Measurements from ENCODE around the gene ZNF506. TPM values are rescaled to one million over a fixed set of nuclear protein-coding genes. Genes with fewer than 3 reads are reported as not detected.
"Not testable (repeated sequence)": the region's sequence is repeated elsewhere in the genome, so short reads cannot be mapped to it uniquely, and the experiment has no call there.

ZNF506 gene
- total RNA-seq, 1 donor from 2014 or later, result 19.5 TPM

DNA sequence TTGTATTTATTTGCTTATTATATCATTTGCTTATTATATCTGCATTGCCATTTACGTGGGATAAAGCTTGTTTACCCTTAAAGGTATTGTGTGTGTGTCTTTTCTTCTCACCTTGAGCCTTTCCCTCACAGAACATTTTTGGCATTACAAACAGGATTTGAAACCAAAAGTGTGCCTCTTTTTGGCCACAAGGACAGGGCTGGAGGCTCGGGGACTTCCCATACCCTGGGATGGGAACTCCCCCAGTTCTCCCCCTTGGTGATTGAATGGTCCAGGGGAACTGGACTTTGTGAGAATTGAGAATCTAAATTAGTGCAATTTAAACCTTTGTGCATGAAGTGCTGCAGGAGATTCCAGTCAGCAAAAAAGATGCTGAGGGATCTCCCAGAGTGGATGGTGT is 2.4 kb upstream of the ZNF506 start:
- DNase-seq (ENCODE audit: low read depth), result no peak
- Histone ChIP-seq H3K4me3 (ENCODE audit: low read depth, low read length) (no peak overlapping the region), H3K27me3 (ENCODE audit: control insufficient read depth, insufficient read depth, low read length) (no peaks in the 10 kb centered on the region), H3K36me3 (ENCODE audit: control insufficient read depth, insufficient read depth, low read length) (no peaks in the 10 kb centered on the region)
- TF ChIP-seq, protein P1, sequence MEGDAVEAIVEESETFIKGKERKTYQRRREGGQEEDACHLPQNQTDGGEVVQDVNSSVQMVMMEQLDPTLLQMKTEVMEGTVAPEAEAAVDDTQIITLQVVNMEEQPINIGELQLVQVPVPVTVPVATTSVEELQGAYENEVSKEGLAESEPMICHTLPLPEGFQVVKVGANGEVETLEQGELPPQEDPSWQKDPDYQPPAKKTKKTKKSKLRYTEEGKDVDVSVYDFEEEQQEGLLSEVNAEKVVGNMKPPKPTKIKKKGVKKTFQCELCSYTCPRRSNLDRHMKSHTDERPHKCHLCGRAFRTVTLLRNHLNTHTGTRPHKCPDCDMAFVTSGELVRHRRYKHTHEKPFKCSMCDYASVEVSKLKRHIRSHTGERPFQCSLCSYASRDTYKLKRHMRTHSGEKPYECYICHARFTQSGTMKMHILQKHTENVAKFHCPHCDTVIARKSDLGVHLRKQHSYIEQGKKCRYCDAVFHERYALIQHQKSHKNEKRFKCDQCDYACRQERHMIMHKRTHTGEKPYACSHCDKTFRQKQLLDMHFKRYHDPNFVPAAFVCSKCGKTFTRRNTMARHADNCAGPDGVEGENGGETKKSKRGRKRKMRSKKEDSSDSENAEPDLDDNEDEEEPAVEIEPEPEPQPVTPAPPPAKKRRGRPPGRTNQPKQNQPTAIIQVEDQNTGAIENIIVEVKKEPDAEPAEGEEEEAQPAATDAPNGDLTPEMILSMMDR (IDR thresholded peaks at IDR 0.05; ENCODE audit: insufficient read depth, low read length, poor library complexity, severe bottlenecking), result no peak

DNA sequence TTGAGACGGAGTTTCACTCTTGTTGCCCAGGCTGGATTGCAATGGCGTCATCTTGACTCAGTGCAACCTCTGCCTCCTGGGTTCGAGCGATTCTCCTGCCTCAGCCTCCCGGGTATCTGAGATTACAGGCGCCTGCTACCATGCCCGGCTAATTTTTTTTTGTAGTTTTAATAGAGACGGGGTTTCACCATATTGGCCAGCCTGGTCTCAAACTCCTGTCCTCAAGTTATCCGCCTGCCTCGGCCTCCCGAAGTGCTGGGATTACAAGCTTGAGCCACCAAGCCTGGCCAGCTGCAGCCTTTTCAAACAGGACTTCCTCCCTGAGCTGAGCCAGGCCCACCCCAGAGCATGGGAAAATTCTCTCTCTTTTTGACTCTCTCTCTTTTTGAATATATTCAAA is 426 bp upstream of the ZNF506 start:
- not testable (repeated sequence) for H3K27me3 ChIP-seq (ENCODE audit: control insufficient read depth, insufficient read depth, low read length); H3K36me3 ChIP-seq (ENCODE audit: control insufficient read depth, insufficient read depth, low read length); DNase-seq (ENCODE audit: low read depth)
- H3K4me3 ChIP-seq (ENCODE audit: low read depth, low read length), result peak overlapping the region; percentile 76

DNA sequence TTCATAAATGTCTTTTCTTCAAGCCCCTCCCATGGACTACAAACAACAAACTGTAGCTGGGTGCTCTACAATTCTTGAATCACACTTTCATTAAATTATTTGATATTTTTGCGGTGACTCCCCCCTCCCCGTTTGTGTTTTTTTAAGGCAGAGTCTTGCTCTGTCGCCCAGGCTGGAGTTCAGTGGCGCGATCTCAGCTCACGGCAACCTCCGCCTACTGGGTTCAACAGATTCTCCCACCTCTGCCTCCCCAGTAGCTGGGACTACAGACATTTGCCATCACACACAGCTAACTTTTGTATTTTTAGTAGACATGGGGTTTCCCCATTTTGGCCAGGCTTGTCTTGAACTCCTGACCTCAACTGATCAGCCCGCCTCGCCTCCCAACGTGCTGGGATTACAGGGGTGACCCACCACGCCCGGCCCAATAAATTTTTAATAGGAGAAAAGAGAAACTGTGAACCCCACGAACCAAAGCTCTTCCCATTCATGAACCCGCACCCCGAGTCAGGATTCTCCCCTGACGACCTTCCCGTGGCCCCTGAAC is 703 bp downstream of the ZNF506 start:
- DNase-seq (ENCODE audit: low read depth), result no peak
- Histone ChIP-seq H3K36me3 (ENCODE audit: control insufficient read depth, insufficient read depth, low read length) (no peaks in the 10 kb centered on the region), H3K4me3 (ENCODE audit: low read depth, low read length) (peak overlapping the region; percentile 76), H3K27me3 (ENCODE audit: control insufficient read depth, insufficient read depth, low read length) (no peaks in the 10 kb centered on the region)
- TF ChIP-seq, protein P1 (IDR thresholded peaks at IDR 0.05; ENCODE audit: insufficient read depth, low read length, poor library complexity, severe bottlenecking), result no peak

DNA sequence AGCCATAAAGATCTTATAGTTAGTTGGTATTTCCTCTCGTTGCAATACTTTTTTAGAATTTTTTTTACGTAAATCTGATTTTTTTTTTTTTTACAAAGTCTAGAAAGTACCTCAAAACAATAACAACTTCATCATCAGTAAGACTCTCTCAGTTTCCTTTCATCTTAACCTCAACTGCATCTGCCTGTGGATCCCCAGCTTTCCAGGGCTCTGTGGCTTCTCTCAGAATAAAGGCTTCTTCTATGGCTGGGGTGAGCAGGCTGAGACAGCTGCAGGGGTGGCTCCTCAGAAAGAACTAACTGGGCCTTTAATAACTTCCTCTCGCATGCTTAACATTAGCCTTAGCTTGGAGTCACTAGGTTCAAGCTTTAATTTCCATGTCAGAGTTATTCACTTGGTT is 4.2 kb downstream of the ZNF506 start:
- H3K27me3 ChIP-seq (ENCODE audit: control insufficient read depth, insufficient read depth, low read length), result no peaks in the 10 kb centered on the region
- peaks cover 1% of the 10 kb centered on the region for H3K36me3 ChIP-seq (ENCODE audit: control insufficient read depth, insufficient read depth, low read length)
- TF ChIP-seq, protein P1 (IDR thresholded peaks at IDR 0.05; ENCODE audit: insufficient read depth, low read length, poor library complexity, severe bottlenecking), result no peak
- DNase-seq (ENCODE audit: low read depth), result no peak
- H3K4me3 ChIP-seq (ENCODE audit: low read depth, low read length), result no peak overlapping the region

DNA sequence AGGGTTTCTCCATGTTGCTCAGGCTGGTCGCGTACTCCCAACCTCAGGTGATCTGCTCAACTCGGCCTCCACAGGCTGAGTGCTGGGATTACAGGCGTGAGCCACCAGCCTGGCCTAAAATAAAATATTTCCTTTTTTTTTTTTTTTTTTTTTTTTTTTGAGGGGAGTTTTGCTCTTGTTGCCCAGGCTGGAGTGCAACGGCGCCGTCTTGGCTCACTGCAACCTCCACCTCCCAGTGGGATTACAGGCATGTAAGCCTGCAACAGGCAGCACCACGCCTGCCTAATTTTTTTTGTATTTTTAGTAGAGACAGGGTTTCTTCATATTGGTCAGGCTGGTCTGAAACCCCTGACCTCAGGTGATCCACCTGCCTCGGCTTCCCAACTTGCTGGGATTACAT is 4.9 kb downstream of the ZNF506 start:
- TF ChIP-seq, protein P1 (IDR thresholded peaks at IDR 0.05; ENCODE audit: insufficient read depth, low read length, poor library complexity, severe bottlenecking), result no peak
- peaks cover 1% of the 10 kb centered on the region for H3K36me3 ChIP-seq (ENCODE audit: control insufficient read depth, insufficient read depth, low read length)

GRCh38 chr19:19811999-19812398 is 9.6 kb downstream of the ZNF506 start:
- H3K4me3 ChIP-seq (ENCODE audit: low read depth, low read length); H3K36me3 ChIP-seq (ENCODE audit: control insufficient read depth, insufficient read depth, low read length); H3K27me3 ChIP-seq (ENCODE audit: control insufficient read depth, insufficient read depth, low read length); DNase-seq (ENCODE audit: low read depth): not testable (repeated sequence)

More for the DNA sequence above, 4.9 kb downstream of the ZNF506 start:
- Histone ChIP-seq H3K27me3 (ENCODE audit: control insufficient read depth, insufficient read depth, low read length) (no peaks in the 10 kb centered on the region), H3K4me3 (ENCODE audit: low read depth, low read length) (no peak overlapping the region)
- DNase-seq (ENCODE audit: low read depth), result no peak

GRCh38 chr19:19805480-19805879 is 16.1 kb downstream of the ZNF506 start:
- Histone ChIP-seq H3K27me3 (ENCODE audit: control insufficient read depth, insufficient read depth, low read length) (no peaks in the 10 kb centered on the region), H3K36me3 (ENCODE audit: control insufficient read depth, insufficient read depth, low read length) (peaks cover 3% of the 10 kb centered on the region), H3K4me3 (ENCODE audit: low read depth, low read length) (no peak overlapping the region)
- TF ChIP-seq, protein P1 (IDR thresholded peaks at IDR 0.05; ENCODE audit: insufficient read depth, low read length, poor library complexity, severe bottlenecking), result no peak
- DNase-seq (ENCODE audit: low read depth), result no peak
